IMR-90 (cell line): ENCODE results near the gene ADPRHL1. TPM values are rescaled to one million over a fixed set of nuclear protein-coding genes. Genes with fewer than 3 reads are reported as not detected.

Experiments used
- ATAC-seq: fragments of 200-7000 bp; cut with Tn5 transposase; 2 replicates; pipeline ENCODE4 v1.9.1; 2020; ENCODE audit warnings: low read depth, mild to moderate bottlenecking, moderate library complexity
- BruUV-seq: library from RNA; stranded (reverse); fragments of 400-500 nt; replicated peaks from 2 replicates; lab custom pipeline; 2021; lab: Mats Ljungman, UMichigan
- CTCF ChIA-PET: fragments of 300-600 bp; formaldehyde crosslinking; extraction: SDS; loops from one replicate; lab custom pipeline; 2021; ENCODE audit warnings: antibody characterized with exemption; lab: Yijun Ruan, JAX
- POLR2A ChIA-PET: fragments of 300-600 bp; sonication (Branson Sonifier 250); formaldehyde crosslinking; loops from one replicate; lab custom pipeline; 2022; ENCODE audit warnings: antibody characterized with exemption; ENCODE audit not compliant: unreplicated experiment; lab: Charles Lee
- DNase-seq: peaks from one replicate; pipeline ENCODE4 v3.0.0; 2013
- H2AFZ ChIP-seq: replicated peaks from 2 replicates; pipeline ENCODE3; 2013; ENCODE audit warnings: low read length, mild to moderate bottlenecking; ENCODE audit not compliant: poor library complexity
- H2AK5ac ChIP-seq: 2 replicates; pipeline ENCODE4 v1.6.1; 2013; ENCODE audit warnings: low read depth, low read length, inconsistent platforms
- H2AK9ac ChIP-seq: replicated peaks from 2 replicates; pipeline ENCODE3; 2013; ENCODE audit warnings: mild to moderate bottlenecking, low read depth, low read length, moderate library complexity; ENCODE audit not compliant: poor library complexity
- H2BK120ac ChIP-seq: 2 replicates; pipeline ENCODE4 v1.6.1; 2013; ENCODE audit warnings: low read depth, low read length, inconsistent platforms
- H2BK15ac ChIP-seq: 3 replicates; pipeline ENCODE4 v1.6.1; 2013; ENCODE audit warnings: low read depth, low read length, inconsistent platforms
- H2BK20ac ChIP-seq: 2 replicates; pipeline ENCODE4 v1.6.1; 2013; ENCODE audit warnings: low read depth, mild to moderate bottlenecking, inconsistent platforms, low read length, moderate library complexity
- H2BK5ac ChIP-seq: 2 replicates; pipeline ENCODE4 v1.6.1; 2013; ENCODE audit warnings: mild to moderate bottlenecking, low read depth, low read length, inconsistent platforms; ENCODE audit not compliant: poor library complexity, severe bottlenecking
- H3K14ac ChIP-seq: replicated peaks from 2 replicates; pipeline ENCODE4 v1.6.1; 2013; ENCODE audit warnings: low read depth, low read length, inconsistent platforms
- H3K18ac ChIP-seq: 2 replicates; pipeline ENCODE4 v1.6.1; 2013; ENCODE audit warnings: low read depth, low read length, control low read depth
- H3K23ac ChIP-seq: 2 replicates; pipeline ENCODE4 v1.6.1; 2013; ENCODE audit warnings: low read depth, low read length, inconsistent platforms
- H3K27ac ChIP-seq: 2 replicates; pipeline ENCODE4 v1.5.1; 2013; ENCODE audit warnings: mild to moderate bottlenecking, control low read depth, low read length; ENCODE audit not compliant: insufficient read depth
- H3K27me3 ChIP-seq: 2 replicates; pipeline ENCODE4 v1.6.1; 2013; ENCODE audit warnings: low read length; ENCODE audit not compliant: control insufficient read depth, insufficient read depth
- H3K36me3 ChIP-seq: 2 replicates; pipeline ENCODE4 v1.6.1; 2013; ENCODE audit warnings: low read length, mixed read lengths; ENCODE audit not compliant: control insufficient read depth, insufficient read depth
- H3K4ac ChIP-seq: 2 replicates; pipeline ENCODE4 v1.6.1; 2013; ENCODE audit warnings: low read depth, low read length, inconsistent platforms
- H3K4me1 ChIP-seq: 2 replicates; pipeline ENCODE4 v1.6.1; 2013; ENCODE audit warnings: low read length, mixed read lengths; ENCODE audit not compliant: control insufficient read depth, insufficient read depth
- H3K4me2 ChIP-seq: 2 replicates; pipeline ENCODE4 v1.6.1; 2013; ENCODE audit warnings: low read depth, mild to moderate bottlenecking, control low read depth, low read length, moderate library complexity
- H3K4me3 ChIP-seq: 2 replicates; pipeline ENCODE4 v1.5.1; 2013; ENCODE audit warnings: low read depth, mild to moderate bottlenecking, control low read depth, low read length, moderate library complexity; ENCODE audit not compliant: insufficient read depth
- H3K56ac ChIP-seq: 2 replicates; pipeline ENCODE4 v1.6.1; 2013; ENCODE audit warnings: low read length, inconsistent platforms; ENCODE audit not compliant: insufficient read depth; ENCODE audit errors: extremely low read depth
- H3K79me1 ChIP-seq, 2 experiments: 2 replicates each; pipeline ENCODE4 v1.6.1; 2013; ENCODE audit warnings: low read length in 2 of 2, inconsistent platforms in 1 of 2, low read depth in 1 of 2
- H3K9ac ChIP-seq: 2 replicates; pipeline ENCODE4 v1.6.1; 2013; ENCODE audit warnings: low read depth, low read length, control low read depth
- H3K9me1 ChIP-seq: 2 replicates; pipeline ENCODE4 v1.6.1; 2013; ENCODE audit warnings: low read length, inconsistent platforms; ENCODE audit not compliant: insufficient read depth
- H3K9me3 ChIP-seq: 2 replicates; pipeline ENCODE4 v1.6.1; 2013; ENCODE audit warnings: low read length; ENCODE audit not compliant: control insufficient read depth, insufficient read depth
- H4K20me1 ChIP-seq: 2 replicates; pipeline ENCODE4 v1.6.1; 2013; ENCODE audit warnings: low read length, inconsistent platforms; ENCODE audit not compliant: insufficient read depth
- H4K5ac ChIP-seq: 2 replicates; pipeline ENCODE4 v1.6.1; 2013; ENCODE audit warnings: mild to moderate bottlenecking, low read depth, low read length, control low read depth
- H4K8ac ChIP-seq, 2 experiments: 2 replicates each; pipeline ENCODE4 v1.6.1; 2013; ENCODE audit warnings: low read depth in 2 of 2, low read length in 2 of 2, control low read depth in 1 of 2, inconsistent platforms in 1 of 2
- H4K91ac ChIP-seq: 2 replicates; pipeline ENCODE4 v1.6.1; 2013; ENCODE audit warnings: low read depth, low read length, inconsistent platforms; ENCODE audit not compliant: insufficient read depth
- BHLHE40 ChIP-seq: fragments of 150-350 bp; IDR thresholded peaks from 2 replicates; pipeline ENCODE4 v1.6.1; 2016; ENCODE audit warnings: mild to moderate bottlenecking, low read depth, low read length
- CHD1 ChIP-seq: IDR thresholded peaks from 2 replicates; pipeline ENCODE4 v1.6.1; 2012; ENCODE audit warnings: low read depth, low read length, improper control_type of control experiment
- FOS ChIP-seq: fragments of 150-350 bp; IDR thresholded peaks from 2 replicates; pipeline ENCODE4 v1.6.1; 2016; ENCODE audit warnings: low read depth, low read length
- MAFK ChIP-seq: IDR thresholded peaks from 2 replicates; pipeline ENCODE4 v1.6.1; 2012; ENCODE audit warnings: low read depth, low read length, improper control_type of control experiment
- MAZ ChIP-seq: IDR thresholded peaks from 2 replicates; pipeline ENCODE4 v1.6.1; 2012; ENCODE audit warnings: low read depth, mild to moderate bottlenecking, low read length, improper control_type of control experiment, moderate library complexity, borderline replicate concordance
- MXI1 ChIP-seq: IDR thresholded peaks from 2 replicates; pipeline ENCODE4 v1.6.1; 2012; ENCODE audit warnings: low read depth, mild to moderate bottlenecking, low read length, moderate library complexity, borderline replicate concordance
- NFE2L2 ChIP-seq: fragments of 150-350 bp; IDR thresholded peaks from 2 replicates; pipeline ENCODE4 v1.6.1; 2016; ENCODE audit warnings: low read depth, mild to moderate bottlenecking, low read length
- POLR2A ChIP-seq: IDR thresholded peaks from 2 replicates; pipeline ENCODE4 v1.6.1; 2012; ENCODE audit warnings: mild to moderate bottlenecking, low read depth, low read length
- RAD21 ChIP-seq: IDR thresholded peaks from 2 replicates; pipeline ENCODE4 v1.6.1; 2012; ENCODE audit warnings: low read length, improper control_type of control experiment
- RCOR1 ChIP-seq: IDR thresholded peaks from 2 replicates; pipeline ENCODE4 v1.6.1; 2012; ENCODE audit warnings: mild to moderate bottlenecking, low read length, improper control_type of control experiment; ENCODE audit not compliant: insufficient replicate concordance
- RFX5 ChIP-seq: IDR thresholded peaks from 2 replicates; pipeline ENCODE4 v1.8.0; 2012; ENCODE audit warnings: low read depth, mild to moderate bottlenecking, low read length, moderate library complexity
- SMC3 ChIP-seq: fragments of 150-350 bp; IDR thresholded peaks from 2 replicates; pipeline ENCODE4 v1.6.1; 2016; ENCODE audit warnings: low read depth, mild to moderate bottlenecking, antibody characterized with exemption, low read length, moderate library complexity
- WGBS, 2 experiments: methylation state at CpG; one replicate each; pipeline versions ENCODE4 v1.1.5 to v1.1.7; 2013; ENCODE audit warnings: missing lambda C conversion rate in 2 of 2; ENCODE audit not compliant: insufficient read length in 1 of 2; ENCODE audit errors: extremely low coverage in 2 of 2; 5-methylcytosine and 5-hydroxymethylcytosine counted together
- dilution Hi-C: fragments of 300-500 bp; cut with HindIII; formaldehyde crosslinking; loops from one replicate; pipeline ENCODE4 v1.14.3; 2018; ENCODE audit warnings: low sequenced_read_pairs; ENCODE audit not compliant: unreplicated experiment
- in situ Hi-C: fragments of 300-500 bp; cut with MboI; formaldehyde crosslinking; loops from 3 replicates; pipeline ENCODE4 v1.14.3; 2019; ENCODE audit warnings: low sequenced_read_pairs, inconsistent platforms, mixed read lengths
- intact Hi-C: fragments of 100-400 bp; cut with micrococcal nuclease; formaldehyde crosslinking; loops from 2 replicates; pipeline ENCODE4 v1.10.0; 2022
- polyA plus RNA-seq, 3 experiments: library from polyadenylated mRNA; depleted of rRNA; stranded (reverse); fragments of >200 nt; gene quantifications; 2 replicates each; pipeline ENCODE4 v1.2.3, GENCODE V29; 2012; ENCODE audit warnings: low replicate concordance in 1 of 3
- total RNA-seq: library from RNA; depleted of rRNA; stranded (reverse); fragments of >200 nt; gene quantifications from 2 replicates; pipeline ENCODE4 v1.2.3, GENCODE V29; 2012
- TF ChIP-seq, protein P1 (sequence below): fragments of 150-350 bp; IDR thresholded peaks from 2 replicates; pipeline ENCODE4 v1.6.1; 2017; ENCODE audit warnings: mild to moderate bottlenecking, antibody characterized with exemption, low read length, low read depth
- TF ChIP-seq, protein P2 (sequence below): conservative IDR thresholded peaks from 2 replicates; pipeline ENCODE4 v1.5.1; 2012; ENCODE audit warnings: mild to moderate bottlenecking, low read depth, low read length, improper control_type of control experiment
- TF ChIP-seq, protein P3 (sequence below): fragments of 150-350 bp; IDR thresholded peaks from 2 replicates; pipeline ENCODE4 v1.6.1; 2016; ENCODE audit warnings: low read depth, mild to moderate bottlenecking, low read length, moderate library complexity, borderline replicate concordance

The ADPRHL1 gene
- total and polyA plus RNA-seq, 2 of the 4 experiments (the other 2 are of a cell fraction): 0.36 to 0.67 TPM

DNA sequence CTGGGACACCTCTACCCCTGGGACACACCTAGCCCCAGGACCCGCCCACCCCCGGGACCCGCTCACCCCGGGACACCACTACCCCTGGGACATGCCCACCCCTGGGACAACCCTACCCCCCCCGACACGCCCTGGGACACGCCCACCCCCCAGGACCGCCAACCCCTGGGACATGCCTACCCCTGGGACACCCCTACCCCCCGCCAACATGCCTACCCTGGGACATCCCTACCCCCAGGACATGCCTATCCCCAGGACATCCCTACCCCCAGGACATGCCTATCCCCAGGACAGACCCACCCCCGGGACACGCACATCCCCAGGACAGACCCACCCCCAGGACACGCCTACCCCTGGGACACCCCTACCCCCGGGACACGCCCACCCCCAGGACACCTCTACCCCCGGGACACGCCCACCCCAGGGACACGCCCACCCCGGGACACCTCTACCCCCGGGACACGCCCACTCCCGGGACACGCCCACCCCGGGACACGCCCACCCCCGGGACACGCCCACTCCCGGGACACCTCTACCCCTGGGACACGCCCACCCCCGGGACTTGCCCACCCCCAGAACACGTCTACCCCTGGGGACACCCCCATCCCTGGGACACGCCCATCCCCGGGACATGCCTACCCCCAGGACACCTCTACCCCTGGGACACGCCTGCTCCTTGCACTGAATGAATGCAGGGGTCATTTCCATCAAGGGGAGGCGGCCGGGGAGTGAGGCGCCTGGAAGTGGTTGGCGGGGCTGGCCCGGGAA, 32.3 kb downstream of the ADPRHL1 start:
- peak overlapping the region in 1 of 2 experiments; percentile 0; a peak in 1 of 4 replicates for H4K8ac ChIP-seq
- in situ Hi-C loops (no loop called here), intact Hi-C loops (no loop called here), dilution Hi-C loops (no loop called here)
- H3K9me1 ChIP-seq: no peaks in the 10 kb centered on the region
- H3K4me3 ChIP-seq: no peak overlapping the region
- H3K4me1 ChIP-seq: peaks cover 4% of the 10 kb centered on the region; the same call in 1 of the 2 replicates
- no peaks in the 10 kb centered on the region for H3K9me3 ChIP-seq
- H4K20me1 ChIP-seq: no peaks in the 10 kb centered on the region
- H3K9ac ChIP-seq: no peak overlapping the region
- H2BK120ac ChIP-seq: no peak overlapping the region
- no peaks in the 10 kb centered on the region for H3K36me3 ChIP-seq
- peaks cover 3% of the 10 kb centered on the region; the same call in 1 of the 2 replicates for H3K27me3 ChIP-seq
- no peak overlapping the region for H4K5ac ChIP-seq
- H3K79me1 ChIP-seq: no peaks in the 10 kb centered on the region
- H3K27ac ChIP-seq: no peak overlapping the region
- DNase-seq (no peak), ATAC-seq (no peak)
- TF ChIP-seq RFX5 (no peak), RAD21 (no peak), CHD1 (no peak), MAFK (no peak), NFE2L2 (no peak), POLR2A (no peak), SMC3 (no peak), MXI1 (no peak), BHLHE40 (no peak), RCOR1 (no peak), MAZ (no peak), FOS (no peak)
- TF ChIP-seq, protein P1, sequence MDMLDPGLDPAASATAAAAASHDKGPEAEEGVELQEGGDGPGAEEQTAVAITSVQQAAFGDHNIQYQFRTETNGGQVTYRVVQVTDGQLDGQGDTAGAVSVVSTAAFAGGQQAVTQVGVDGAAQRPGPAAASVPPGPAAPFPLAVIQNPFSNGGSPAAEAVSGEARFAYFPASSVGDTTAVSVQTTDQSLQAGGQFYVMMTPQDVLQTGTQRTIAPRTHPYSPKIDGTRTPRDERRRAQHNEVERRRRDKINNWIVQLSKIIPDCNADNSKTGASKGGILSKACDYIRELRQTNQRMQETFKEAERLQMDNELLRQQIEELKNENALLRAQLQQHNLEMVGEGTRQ: no peak
- TF ChIP-seq, protein P2, sequence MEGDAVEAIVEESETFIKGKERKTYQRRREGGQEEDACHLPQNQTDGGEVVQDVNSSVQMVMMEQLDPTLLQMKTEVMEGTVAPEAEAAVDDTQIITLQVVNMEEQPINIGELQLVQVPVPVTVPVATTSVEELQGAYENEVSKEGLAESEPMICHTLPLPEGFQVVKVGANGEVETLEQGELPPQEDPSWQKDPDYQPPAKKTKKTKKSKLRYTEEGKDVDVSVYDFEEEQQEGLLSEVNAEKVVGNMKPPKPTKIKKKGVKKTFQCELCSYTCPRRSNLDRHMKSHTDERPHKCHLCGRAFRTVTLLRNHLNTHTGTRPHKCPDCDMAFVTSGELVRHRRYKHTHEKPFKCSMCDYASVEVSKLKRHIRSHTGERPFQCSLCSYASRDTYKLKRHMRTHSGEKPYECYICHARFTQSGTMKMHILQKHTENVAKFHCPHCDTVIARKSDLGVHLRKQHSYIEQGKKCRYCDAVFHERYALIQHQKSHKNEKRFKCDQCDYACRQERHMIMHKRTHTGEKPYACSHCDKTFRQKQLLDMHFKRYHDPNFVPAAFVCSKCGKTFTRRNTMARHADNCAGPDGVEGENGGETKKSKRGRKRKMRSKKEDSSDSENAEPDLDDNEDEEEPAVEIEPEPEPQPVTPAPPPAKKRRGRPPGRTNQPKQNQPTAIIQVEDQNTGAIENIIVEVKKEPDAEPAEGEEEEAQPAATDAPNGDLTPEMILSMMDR: no peak
- TF ChIP-seq, protein P3, sequence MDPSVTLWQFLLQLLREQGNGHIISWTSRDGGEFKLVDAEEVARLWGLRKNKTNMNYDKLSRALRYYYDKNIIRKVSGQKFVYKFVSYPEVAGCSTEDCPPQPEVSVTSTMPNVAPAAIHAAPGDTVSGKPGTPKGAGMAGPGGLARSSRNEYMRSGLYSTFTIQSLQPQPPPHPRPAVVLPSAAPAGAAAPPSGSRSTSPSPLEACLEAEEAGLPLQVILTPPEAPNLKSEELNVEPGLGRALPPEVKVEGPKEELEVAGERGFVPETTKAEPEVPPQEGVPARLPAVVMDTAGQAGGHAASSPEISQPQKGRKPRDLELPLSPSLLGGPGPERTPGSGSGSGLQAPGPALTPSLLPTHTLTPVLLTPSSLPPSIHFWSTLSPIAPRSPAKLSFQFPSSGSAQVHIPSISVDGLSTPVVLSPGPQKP: no peak
- H2BK15ac ChIP-seq: no peak overlapping the region
- no peak overlapping the region for H3K18ac ChIP-seq
- CTCF ChIA-PET: no interaction called here
- H2AFZ ChIP-seq: peak overlapping the region; percentile 32
- no peak overlapping the region for H3K23ac ChIP-seq
- H3K56ac ChIP-seq: no peak overlapping the region
- no TSS peak for BruUV-seq
- no peak overlapping the region for H3K4me2 ChIP-seq
- H2BK5ac ChIP-seq: no peak overlapping the region
- H2BK20ac ChIP-seq: no peak overlapping the region
- 77% methylated on average over 5 of the region's 38 CpGs; no CpG with 5 or more reads in 1 of the 2 experiments for WGBS, 2 experiments
- no peak overlapping the region for H3K4ac ChIP-seq
- no peak overlapping the region for H4K91ac ChIP-seq
- no peak overlapping the region for H2AK9ac ChIP-seq
- H2AK5ac ChIP-seq: no peak overlapping the region
- no peak overlapping the region for H3K14ac ChIP-seq
- POLR2A ChIA-PET: no interaction called here
